ENCODE results near the gene FBXO41.

GRCh38 chr2:73250872-73251846 is 33.1 kb downstream of the FBXO41 start:
- TF ChIP-seq CTCF (IDR thresholded peaks at IDR 0.05), result no peak
- no peak for TF ChIP-seq POLR2A (IDR thresholded peaks at IDR 0.05)
- no peak for TF ChIP-seq EP300 (IDR thresholded peaks at IDR 0.05)

All from tibial nerve (tissue), 4 donors.